ENCODE measurements around the gene LPCAT2.

DNA sequence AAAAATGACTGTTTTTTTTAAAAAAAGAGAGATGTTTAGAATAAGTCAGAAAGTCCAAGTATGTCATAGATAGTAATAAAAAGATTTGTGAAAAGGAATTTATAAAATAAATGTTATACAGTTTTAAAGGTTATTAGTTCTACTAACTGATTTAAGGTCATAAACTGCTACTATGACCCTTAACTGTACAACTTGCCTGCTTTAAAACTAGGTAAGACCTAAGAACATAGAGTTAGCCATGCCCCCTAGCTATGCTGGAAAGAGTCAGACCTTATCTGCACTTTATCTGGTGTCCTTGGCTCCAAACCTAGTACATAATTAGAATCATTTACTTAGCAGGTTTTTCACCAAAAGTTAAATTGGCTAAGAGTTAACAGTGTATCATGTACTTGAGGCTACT, 123.4 kb downstream of the LPCAT2 start:
- TF ChIP-seq, protein P1, sequence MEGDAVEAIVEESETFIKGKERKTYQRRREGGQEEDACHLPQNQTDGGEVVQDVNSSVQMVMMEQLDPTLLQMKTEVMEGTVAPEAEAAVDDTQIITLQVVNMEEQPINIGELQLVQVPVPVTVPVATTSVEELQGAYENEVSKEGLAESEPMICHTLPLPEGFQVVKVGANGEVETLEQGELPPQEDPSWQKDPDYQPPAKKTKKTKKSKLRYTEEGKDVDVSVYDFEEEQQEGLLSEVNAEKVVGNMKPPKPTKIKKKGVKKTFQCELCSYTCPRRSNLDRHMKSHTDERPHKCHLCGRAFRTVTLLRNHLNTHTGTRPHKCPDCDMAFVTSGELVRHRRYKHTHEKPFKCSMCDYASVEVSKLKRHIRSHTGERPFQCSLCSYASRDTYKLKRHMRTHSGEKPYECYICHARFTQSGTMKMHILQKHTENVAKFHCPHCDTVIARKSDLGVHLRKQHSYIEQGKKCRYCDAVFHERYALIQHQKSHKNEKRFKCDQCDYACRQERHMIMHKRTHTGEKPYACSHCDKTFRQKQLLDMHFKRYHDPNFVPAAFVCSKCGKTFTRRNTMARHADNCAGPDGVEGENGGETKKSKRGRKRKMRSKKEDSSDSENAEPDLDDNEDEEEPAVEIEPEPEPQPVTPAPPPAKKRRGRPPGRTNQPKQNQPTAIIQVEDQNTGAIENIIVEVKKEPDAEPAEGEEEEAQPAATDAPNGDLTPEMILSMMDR (conservative IDR thresholded peaks at IDR 0.05; ENCODE audit: low read depth in 2 of 2): no peak
- TF ChIP-seq EZH2 (IDR thresholded peaks at IDR 0.05; ENCODE audit: low read depth, unreplicated experiment) (no peak), CREB1 (CRISPR knock-in tag; IDR thresholded peaks at IDR 0.05; ENCODE audit: low read depth) (no peak), EZH2phosphoT487 (IDR thresholded peaks at IDR 0.05; ENCODE audit: unreplicated experiment) (no peak), POLR2AphosphoS5 (IDR thresholded peaks at IDR 0.05; ENCODE audit: low read depth) (no peak), ZNF331 (CRISPR knock-in tag; IDR thresholded peaks at IDR 0.05; ENCODE audit: low read depth) (no peak), NANOG (IDR thresholded peaks at IDR 0.05; ENCODE audit: borderline replicate concordance) (no peak), ZNF114 (CRISPR knock-in tag; IDR thresholded peaks at IDR 0.05) (no peak), JUNB (IDR thresholded peaks at IDR 0.05; ENCODE audit: unreplicated experiment) (no peak), STAT1 (IDR thresholded peaks at IDR 0.05; ENCODE audit: unreplicated experiment) (no peak)
- TF ChIP-seq, protein P2, sequence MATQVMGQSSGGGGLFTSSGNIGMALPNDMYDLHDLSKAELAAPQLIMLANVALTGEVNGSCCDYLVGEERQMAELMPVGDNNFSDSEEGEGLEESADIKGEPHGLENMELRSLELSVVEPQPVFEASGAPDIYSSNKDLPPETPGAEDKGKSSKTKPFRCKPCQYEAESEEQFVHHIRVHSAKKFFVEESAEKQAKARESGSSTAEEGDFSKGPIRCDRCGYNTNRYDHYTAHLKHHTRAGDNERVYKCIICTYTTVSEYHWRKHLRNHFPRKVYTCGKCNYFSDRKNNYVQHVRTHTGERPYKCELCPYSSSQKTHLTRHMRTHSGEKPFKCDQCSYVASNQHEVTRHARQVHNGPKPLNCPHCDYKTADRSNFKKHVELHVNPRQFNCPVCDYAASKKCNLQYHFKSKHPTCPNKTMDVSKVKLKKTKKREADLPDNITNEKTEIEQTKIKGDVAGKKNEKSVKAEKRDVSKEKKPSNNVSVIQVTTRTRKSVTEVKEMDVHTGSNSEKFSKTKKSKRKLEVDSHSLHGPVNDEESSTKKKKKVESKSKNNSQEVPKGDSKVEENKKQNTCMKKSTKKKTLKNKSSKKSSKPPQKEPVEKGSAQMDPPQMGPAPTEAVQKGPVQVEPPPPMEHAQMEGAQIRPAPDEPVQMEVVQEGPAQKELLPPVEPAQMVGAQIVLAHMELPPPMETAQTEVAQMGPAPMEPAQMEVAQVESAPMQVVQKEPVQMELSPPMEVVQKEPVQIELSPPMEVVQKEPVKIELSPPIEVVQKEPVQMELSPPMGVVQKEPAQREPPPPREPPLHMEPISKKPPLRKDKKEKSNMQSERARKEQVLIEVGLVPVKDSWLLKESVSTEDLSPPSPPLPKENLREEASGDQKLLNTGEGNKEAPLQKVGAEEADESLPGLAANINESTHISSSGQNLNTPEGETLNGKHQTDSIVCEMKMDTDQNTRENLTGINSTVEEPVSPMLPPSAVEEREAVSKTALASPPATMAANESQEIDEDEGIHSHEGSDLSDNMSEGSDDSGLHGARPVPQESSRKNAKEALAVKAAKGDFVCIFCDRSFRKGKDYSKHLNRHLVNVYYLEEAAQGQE (IDR thresholded peaks at IDR 0.05; ENCODE audit: unreplicated experiment): no peak
- TF ChIP-seq, protein P3, sequence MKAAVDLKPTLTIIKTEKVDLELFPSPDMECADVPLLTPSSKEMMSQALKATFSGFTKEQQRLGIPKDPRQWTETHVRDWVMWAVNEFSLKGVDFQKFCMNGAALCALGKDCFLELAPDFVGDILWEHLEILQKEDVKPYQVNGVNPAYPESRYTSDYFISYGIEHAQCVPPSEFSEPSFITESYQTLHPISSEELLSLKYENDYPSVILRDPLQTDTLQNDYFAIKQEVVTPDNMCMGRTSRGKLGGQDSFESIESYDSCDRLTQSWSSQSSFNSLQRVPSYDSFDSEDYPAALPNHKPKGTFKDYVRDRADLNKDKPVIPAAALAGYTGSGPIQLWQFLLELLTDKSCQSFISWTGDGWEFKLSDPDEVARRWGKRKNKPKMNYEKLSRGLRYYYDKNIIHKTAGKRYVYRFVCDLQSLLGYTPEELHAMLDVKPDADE (IDR thresholded peaks at IDR 0.05): no peak
- TF ChIP-seq, protein P4, sequence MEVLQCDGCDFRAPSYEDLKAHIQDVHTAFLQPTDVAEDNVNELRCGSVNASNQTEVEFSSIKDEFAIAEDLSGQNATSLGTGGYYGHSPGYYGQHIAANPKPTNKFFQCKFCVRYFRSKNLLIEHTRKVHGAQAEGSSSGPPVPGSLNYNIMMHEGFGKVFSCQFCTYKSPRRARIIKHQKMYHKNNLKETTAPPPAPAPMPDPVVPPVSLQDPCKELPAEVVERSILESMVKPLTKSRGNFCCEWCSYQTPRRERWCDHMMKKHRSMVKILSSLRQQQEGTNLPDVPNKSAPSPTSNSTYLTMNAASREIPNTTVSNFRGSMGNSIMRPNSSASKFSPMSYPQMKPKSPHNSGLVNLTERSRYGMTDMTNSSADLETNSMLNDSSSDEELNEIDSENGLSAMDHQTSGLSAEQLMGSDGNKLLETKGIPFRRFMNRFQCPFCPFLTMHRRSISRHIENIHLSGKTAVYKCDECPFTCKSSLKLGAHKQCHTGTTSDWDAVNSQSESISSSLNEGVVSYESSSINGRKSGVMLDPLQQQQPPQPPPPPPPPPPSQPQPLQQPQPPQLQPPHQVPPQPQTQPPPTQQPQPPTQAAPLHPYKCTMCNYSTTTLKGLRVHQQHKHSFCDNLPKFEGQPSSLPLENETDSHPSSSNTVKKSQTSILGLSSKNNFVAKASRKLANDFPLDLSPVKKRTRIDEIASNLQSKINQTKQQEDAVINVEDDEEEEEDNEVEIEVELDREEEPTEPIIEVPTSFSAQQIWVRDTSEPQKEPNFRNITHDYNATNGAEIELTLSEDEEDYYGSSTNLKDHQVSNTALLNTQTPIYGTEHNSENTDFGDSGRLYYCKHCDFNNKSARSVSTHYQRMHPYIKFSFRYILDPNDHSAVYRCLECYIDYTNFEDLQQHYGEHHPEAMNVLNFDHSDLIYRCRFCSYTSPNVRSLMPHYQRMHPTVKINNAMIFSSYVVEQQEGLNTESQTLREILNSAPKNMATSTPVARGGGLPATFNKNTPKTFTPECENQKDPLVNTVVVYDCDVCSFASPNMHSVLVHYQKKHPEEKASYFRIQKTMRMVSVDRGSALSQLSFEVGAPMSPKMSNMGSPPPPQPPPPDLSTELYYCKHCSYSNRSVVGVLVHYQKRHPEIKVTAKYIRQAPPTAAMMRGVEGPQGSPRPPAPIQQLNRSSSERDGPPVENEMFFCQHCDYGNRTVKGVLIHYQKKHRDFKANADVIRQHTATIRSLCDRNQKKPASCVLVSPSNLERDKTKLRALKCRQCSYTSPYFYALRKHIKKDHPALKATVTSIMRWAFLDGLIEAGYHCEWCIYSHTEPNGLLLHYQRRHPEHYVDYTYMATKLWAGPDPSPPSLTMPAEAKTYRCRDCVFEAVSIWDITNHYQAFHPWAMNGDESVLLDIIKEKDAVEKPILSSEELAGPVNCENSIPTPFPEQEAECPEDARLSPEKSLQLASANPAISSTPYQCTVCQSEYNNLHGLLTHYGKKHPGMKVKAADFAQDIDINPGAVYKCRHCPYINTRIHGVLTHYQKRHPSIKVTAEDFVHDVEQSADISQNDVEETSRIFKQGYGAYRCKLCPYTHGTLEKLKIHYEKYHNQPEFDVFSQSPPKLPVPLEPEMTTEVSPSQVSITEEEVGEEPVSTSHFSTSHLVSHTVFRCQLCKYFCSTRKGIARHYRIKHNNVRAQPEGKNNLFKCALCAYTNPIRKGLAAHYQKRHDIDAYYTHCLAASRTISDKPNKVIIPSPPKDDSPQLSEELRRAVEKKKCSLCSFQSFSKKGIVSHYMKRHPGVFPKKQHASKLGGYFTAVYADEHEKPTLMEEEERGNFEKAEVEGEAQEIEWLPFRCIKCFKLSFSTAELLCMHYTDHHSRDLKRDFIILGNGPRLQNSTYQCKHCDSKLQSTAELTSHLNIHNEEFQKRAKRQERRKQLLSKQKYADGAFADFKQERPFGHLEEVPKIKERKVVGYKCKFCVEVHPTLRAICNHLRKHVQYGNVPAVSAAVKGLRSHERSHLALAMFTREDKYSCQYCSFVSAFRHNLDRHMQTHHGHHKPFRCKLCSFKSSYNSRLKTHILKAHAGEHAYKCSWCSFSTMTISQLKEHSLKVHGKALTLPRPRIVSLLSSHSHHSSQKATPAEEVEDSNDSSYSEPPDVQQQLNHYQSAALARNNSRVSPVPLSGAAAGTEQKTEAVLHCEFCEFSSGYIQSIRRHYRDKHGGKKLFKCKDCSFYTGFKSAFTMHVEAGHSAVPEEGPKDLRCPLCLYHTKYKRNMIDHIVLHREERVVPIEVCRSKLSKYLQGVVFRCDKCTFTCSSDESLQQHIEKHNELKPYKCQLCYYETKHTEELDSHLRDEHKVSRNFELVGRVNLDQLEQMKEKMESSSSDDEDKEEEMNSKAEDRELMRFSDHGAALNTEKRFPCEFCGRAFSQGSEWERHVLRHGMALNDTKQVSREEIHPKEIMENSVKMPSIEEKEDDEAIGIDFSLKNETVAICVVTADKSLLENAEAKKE (CRISPR knock-in tag; IDR thresholded peaks at IDR 0.05): no peak
